ENCODE data around the gene CDC23. TPM values are rescaled to one million over a fixed set of nuclear protein-coding genes. Genes with fewer than 3 reads are reported as not detected.
"Not testable (repeated sequence)": the region's sequence is repeated elsewhere in the genome, so short reads cannot be mapped to it uniquely, and the experiment has no call there.

Gene CDC23
- polyA plus RNA-seq, 1 donor from 2014 or later, result 16.1 TPM

DNA sequence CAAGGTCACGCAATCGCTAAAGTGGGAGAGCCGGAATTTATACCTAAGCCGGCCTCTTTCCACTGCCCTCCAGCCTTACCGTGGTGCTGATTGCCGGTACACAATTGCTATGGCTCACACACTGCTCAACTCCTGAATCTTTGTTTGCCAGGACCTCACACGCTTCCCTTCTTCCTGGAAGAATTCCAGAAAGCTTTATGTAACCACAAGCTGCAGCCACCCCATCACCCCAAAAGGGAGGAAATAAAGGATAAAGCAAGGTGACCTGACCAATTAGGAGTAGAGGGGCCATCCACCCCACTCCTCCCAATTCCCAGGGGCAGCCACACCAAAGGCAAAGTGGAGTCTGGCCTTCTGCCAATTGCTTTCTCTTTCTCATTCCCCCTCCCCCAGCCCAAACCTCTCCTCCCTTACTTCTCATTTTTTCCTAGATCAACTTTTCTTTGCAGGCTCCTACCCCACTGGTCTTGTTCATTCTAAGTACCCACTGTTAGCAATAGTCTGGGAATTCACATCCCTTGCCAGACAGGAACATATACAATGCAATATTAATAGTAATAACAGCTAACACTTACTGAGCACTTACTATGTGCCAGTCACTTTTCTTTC, 18.0 kb upstream of the CDC23 start:
- Mint-ChIP-seq H3K27me3 (peaks cover 5% of the 10 kb centered on the region), H3K4me3 (no peak overlapping the region), H3K4me1 (peaks cover 0 to under 1% (median 0%) of the 10 kb centered on the region in 3 donors)

DNA sequence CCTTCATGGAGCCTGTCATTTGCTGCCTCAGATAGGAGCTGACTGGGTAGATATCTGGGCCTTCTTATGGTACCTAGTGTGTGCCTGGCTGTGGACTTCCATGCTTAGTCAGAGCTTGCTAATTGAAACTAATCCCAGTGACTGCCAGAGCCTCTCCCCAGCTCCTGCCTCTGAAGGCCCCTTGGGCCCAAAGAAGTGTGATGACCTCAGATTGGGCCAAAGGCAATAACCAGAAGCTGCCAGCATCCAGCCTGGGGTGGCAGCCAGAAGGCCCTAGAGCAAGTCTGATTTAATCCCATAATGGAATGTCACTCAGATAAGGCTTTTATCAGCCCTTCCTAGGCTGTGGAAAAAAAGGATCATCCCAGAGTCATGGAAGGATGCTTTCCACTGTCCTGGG, 17.1 kb upstream of the CDC23 start:
- Mint-ChIP-seq H3K27ac (no peak overlapping the region), H3K9me3 (peaks cover 2 to 7% (median 5%) of the 10 kb centered on the region in 3 donors), H3K27me3 (peaks cover 4% of the 10 kb centered on the region), H3K4me1 (peaks cover 0 to 2% (median 0%) of the 10 kb centered on the region in 3 donors), H3K36me3 (no peaks in the 10 kb centered on the region), H3K4me3 (no peak overlapping the region)

More for the DNA sequence above, 18.0 kb upstream of the CDC23 start:
- Mint-ChIP-seq H3K36me3 (no peaks in the 10 kb centered on the region), H3K9me3 (peaks cover under 1% of the 10 kb centered on the region in 3 donors), H3K27ac (no peak overlapping the region)

DNA sequence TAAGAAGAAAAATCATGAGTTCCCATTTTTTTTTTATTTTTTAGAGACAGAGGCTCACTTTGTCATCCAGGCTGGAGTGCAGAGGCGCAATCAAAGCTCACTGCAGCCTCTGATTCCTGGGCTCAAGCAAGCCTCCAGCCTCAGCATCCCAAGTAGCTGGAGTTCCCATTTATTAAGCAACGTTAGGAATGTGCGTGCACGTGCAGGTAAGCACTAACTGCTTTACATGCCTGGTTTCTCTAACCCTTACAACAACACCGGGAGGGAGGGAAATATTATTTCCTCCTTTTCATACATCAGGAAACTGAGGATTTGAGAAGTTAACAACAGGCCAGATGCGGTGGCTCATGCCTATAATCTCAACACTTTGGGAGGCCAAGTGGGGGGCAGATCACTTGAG, 16.3 kb upstream of the CDC23 start:
- H3K36me3 Mint-ChIP-seq, result no peaks in the 10 kb centered on the region
- peaks cover 0 to 2% (median 0%) of the 10 kb centered on the region in 3 donors for H3K4me1 Mint-ChIP-seq
- H3K27me3 Mint-ChIP-seq, result peaks cover 7% of the 10 kb centered on the region
- no peak overlapping the region for H3K27ac Mint-ChIP-seq
- H3K4me3 Mint-ChIP-seq, result no peak overlapping the region
- H3K9me3 Mint-ChIP-seq, result peaks cover 2 to 7% (median 5%) of the 10 kb centered on the region in 3 donors

DNA sequence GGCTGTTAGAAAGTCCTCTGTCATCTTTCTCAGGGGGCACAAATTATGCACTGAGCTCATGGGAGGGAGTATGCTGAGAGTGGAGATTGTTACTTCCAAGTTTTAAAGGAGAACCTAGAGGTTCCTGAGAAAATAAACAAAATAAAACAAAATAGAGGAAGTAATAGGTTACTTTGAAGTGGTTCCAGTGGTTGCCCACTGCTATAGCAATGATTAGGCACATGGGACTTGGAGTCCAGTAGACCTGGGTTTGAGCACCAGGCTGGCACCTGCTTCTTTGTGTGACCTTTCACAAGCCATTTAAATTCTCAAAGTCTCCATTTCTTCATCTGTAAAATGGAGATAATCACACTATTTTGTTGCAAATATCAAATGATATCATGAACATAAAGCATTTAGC, 13.8 kb upstream of the CDC23 start:
- no peak overlapping the region for H3K27ac Mint-ChIP-seq
- peaks cover 15% of the 10 kb centered on the region for H3K27me3 Mint-ChIP-seq
- peaks cover 2 to 7% (median 5%) of the 10 kb centered on the region in 3 donors for H3K9me3 Mint-ChIP-seq
- no peaks in the 10 kb centered on the region for H3K36me3 Mint-ChIP-seq
- H3K4me1 Mint-ChIP-seq, result peaks cover 0 to 2% (median 2%) of the 10 kb centered on the region in 3 donors
- no peak overlapping the region for H3K4me3 Mint-ChIP-seq

DNA sequence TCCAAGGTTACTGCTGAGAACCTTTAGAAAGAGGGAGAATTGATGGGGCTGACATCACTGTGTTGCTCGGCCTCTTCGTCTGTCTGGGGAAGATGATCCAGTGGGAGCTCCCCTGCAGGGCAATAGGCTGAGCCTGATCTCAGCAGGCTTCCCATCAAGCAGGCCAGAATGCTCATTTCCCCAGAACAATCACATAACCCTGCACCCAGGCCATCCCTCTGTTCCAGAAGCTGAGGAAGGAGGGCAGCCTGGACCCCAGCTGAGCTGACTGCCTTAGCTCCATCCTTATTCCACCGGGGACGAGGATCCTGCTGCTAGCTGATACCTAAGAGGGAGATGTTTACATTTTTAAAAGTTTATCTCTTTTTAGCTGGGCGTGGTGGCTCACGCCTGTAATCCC, 11.6 kb upstream of the CDC23 start:
- H3K27ac Mint-ChIP-seq, result no peak overlapping the region
- H3K9me3 Mint-ChIP-seq, result peaks cover 2 to 7% (median 5%) of the 10 kb centered on the region in 3 donors
- peak overlapping the region in 1 of 4 donors; percentile 5 for H3K4me3 Mint-ChIP-seq
- no peaks in the 10 kb centered on the region for H3K36me3 Mint-ChIP-seq
- H3K27me3 Mint-ChIP-seq, result peaks cover 21% of the 10 kb centered on the region
- H3K4me1 Mint-ChIP-seq, result peaks cover 0 to 2% (median 2%) of the 10 kb centered on the region in 3 donors

DNA sequence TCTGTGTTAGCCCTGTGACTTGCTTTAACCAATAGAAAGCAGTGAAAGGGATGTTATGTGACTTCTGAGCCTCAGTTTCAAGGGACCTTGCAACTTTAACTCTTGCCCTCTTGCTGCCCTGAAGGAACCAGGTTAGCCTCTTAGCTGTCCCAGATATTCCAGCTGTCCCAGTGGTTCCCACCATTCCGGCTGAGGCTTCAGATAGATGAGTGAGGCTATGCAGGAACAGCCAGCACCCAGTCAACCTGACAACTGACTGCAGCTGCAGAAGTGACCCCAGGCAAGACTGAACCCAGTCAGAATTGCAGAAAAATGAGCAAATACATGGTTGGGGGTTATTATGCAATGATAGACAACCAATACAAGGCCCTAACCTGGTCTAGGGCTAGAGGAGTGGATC, 10.4 kb upstream of the CDC23 start:
- Mint-ChIP-seq H3K4me1 (peaks cover 0 to 2% (median 2%) of the 10 kb centered on the region in 3 donors), H3K4me3 (peak overlapping the region in 1 of 4 donors; percentile 29), H3K27me3 (peaks cover 21% of the 10 kb centered on the region), H3K36me3 (no peaks in the 10 kb centered on the region), H3K9me3 (peaks cover 2 to 10% (median 5%) of the 10 kb centered on the region in 3 donors), H3K27ac (no peak overlapping the region)

DNA sequence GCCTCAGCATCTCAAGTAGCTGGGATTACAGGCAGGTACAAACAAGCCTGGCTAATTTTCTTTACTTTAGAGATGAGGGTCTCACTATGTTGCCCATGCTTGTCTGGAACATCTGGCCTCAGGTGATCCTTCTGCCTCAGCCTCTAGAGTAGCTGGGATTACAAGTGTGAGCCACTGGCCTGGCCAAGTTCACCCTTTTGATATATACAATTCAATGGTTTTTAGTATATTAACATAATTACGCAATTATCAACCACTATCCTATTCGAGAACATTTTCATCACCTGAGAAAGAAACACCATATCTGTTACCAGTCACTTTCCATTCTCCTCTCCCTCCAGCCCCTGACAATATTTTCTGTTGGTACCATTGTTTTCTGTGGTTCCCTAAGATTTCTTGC, 3.7 kb upstream of the CDC23 start:
- Mint-ChIP-seq H3K27me3 (peaks cover 9% of the 10 kb centered on the region), H3K36me3 (no peaks in the 10 kb centered on the region), H3K9me3 (peaks cover 0 to 3% (median 0%) of the 10 kb centered on the region in 3 donors), H3K4me3 (no peak overlapping the region), H3K4me1 (peaks cover 8 to 12% (median 11%) of the 10 kb centered on the region in 3 donors), H3K27ac (no peak overlapping the region)

DNA sequence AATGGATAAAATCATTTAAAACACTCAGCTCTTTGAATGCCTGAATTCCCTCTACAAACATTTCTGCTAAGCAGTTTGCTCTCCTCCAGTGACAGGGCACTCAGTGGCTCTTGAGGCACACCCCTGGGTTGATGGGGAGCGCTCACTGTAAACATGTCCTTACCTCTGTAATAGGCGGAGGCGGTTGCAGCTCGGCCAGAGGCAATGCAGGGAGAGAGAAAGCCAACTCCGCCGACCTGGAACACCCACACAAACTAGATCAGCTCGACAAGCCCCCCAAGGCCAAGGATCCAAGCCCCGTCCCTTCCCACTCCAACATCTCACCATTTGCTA, 329 bp downstream of the CDC23 start:
- Mint-ChIP-seq H3K9me3 (no peaks in the 10 kb centered on the region), H3K27me3 (no peaks in the 10 kb centered on the region), H3K4me3 (peak overlapping the region; percentile 96 to 99 (median 98)), H3K4me1 (peaks cover 16 to 19% (median 18%) of the 10 kb centered on the region in 3 donors), H3K27ac (peak overlapping the region; percentile 79 to 98 (median 96)), H3K36me3 (no peaks in the 10 kb centered on the region)

DNA sequence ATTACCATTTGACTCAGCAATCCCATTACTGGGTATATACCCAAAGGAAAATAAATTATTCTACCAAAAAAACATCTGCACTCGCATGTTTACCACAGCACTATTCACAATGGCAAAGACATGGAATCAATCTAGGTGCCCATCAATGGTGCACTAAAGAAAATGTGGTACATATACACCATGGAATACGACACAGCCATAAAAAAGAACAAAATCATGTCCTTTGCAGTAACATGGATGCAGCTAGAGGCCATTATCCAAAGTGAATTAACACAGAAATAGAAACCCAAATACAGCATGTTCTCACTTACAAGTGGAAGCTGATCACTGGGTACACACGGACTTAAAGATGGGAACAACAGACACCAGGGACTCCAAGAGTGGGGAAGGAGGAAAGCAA, 2.1 kb downstream of the CDC23 start:
- Mint-ChIP-seq H3K36me3 (no peaks in the 10 kb centered on the region), H3K27me3 (no peaks in the 10 kb centered on the region), H3K4me3 (peak overlapping the region; percentile 38 to 80 (median 56)), H3K27ac (no peak overlapping the region), H3K4me1 (peaks cover 16 to 19% (median 18%) of the 10 kb centered on the region in 3 donors), H3K9me3 (no peaks in the 10 kb centered on the region)

DNA sequence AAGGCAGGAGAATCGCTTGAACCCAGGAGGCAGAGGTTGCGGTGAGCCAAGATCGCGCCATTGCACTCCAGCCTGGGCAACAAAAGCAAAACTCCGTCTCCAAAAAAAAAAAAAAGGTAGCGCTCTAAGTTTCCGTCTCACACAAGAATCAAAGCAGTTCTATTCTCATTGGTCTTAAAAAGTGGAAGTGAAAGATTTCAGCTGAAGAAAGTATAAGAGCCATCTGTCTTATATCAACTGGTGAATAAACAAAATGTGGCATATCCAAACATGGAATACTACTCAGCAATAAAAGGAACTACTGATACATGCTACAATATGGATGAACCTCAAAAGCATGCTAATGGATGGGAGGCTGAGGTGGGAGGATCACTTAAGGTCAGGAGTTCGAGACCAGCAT, 19.3 kb downstream of the CDC23 start:
- not testable (repeated sequence) for H3K9me3 Mint-ChIP-seq, H3K4me3 Mint-ChIP-seq, H3K4me1 Mint-ChIP-seq, H3K27me3 Mint-ChIP-seq, H3K36me3 Mint-ChIP-seq
- peak overlapping the region in 1 of 3 donors; percentile 32 for H3K27ac Mint-ChIP-seq

DNA sequence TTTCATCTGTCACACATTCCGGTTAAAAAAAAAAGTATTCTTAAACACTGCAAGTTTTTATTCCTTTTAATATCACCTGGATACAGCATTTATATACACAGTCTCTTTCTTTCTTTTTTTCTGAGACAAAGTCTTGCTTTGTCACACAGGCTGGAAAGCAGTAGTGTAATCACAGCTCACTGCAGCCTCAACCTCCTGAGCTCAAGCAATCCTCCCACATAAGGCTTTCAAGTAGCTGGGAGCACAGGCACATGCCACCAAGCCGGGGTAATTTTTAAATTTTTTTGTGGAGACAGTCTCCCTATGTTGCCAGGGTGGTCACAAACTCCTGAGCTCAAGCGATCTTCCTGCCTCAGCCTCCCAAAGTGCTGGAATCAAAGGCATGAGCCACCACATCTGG, 20.3 kb downstream of the CDC23 start:
- H3K4me3 Mint-ChIP-seq, result no peak overlapping the region
- no peaks in the 10 kb centered on the region for H3K9me3 Mint-ChIP-seq
- no peaks in the 10 kb centered on the region for H3K27me3 Mint-ChIP-seq
- peaks cover 2% of the 10 kb centered on the region for H3K36me3 Mint-ChIP-seq
- no peak overlapping the region for H3K27ac Mint-ChIP-seq
- peaks cover 0 to 2% (median 0%) of the 10 kb centered on the region in 3 donors for H3K4me1 Mint-ChIP-seq

DNA sequence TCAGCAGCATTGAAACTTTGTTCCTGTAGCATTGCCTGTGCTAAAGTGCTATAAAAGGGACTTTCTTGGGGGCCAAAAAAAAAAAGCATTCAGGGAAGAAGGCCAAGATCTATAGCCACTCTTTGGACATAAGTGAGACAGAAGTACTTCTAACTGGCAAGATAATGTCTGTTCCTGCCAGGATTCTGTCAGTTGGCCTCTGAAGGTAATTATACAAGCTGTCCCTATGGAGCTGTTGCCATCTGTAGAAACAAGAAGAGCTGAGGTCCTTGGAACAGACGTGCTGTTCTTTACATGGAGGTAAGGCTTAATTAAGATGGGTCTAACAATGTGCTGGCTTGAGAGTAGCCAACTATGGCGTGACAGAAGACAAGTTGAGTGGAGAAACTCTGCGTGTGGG, 24.5 kb downstream of the CDC23 start:
- no peaks in the 10 kb centered on the region for H3K27me3 Mint-ChIP-seq
- H3K9me3 Mint-ChIP-seq, result no peaks in the 10 kb centered on the region
- no peak overlapping the region for H3K27ac Mint-ChIP-seq
- H3K36me3 Mint-ChIP-seq, result no peaks in the 10 kb centered on the region
- H3K4me3 Mint-ChIP-seq, result no peak overlapping the region
- H3K4me1 Mint-ChIP-seq, result no peaks in the 10 kb centered on the region

DNA sequence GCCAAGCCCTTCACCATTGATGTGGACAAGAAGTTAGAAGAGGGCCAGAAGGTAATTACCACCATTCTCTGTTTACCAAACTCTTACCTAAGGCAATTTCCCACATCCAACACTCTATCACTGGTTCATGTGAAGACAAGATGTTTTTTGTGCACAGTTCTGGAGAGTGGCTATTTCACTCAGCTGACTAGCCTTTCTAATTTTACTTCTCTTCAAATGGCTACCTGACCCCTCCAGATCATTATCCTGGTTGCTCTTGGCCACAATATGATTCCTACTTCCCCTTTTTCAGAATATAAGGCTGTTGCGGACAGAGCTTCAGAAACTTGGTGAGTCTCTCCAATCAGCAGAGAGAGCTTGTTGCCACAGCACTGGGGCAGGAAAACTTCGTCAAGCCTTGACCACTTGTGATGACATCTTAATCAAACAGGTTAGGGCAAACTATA, 27.1 kb downstream of the CDC23 start:
- H3K27me3 Mint-ChIP-seq, result no peaks in the 10 kb centered on the region
- H3K4me1 Mint-ChIP-seq, result no peaks in the 10 kb centered on the region
- H3K27ac Mint-ChIP-seq, result no peak overlapping the region
- no peaks in the 10 kb centered on the region for H3K9me3 Mint-ChIP-seq
- H3K4me3 Mint-ChIP-seq, result no peak overlapping the region
- H3K36me3 Mint-ChIP-seq, result no peaks in the 10 kb centered on the region

DNA sequence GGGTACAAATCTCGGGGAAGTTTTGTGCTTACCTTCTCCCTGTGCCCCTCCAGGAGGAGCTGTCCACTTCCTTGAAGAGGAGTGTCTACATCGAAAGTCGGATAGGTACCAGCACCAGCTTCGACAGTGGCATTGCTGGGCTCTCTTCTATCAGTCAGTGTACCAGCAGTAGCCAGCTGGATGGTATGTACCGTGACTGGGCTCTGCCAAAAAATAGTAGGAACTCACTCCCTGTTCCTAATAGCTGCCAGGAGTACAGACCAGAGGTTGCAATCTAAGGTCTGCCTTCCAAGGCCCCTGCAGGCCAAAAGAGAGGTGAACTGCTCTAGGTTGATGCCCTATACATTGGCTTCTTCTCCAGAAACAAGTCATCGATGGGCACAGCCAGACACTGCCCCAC, 30.3 kb downstream of the CDC23 start:
- H3K9me3 Mint-ChIP-seq, result no peaks in the 10 kb centered on the region
- H3K4me3 Mint-ChIP-seq, result no peak overlapping the region
- no peaks in the 10 kb centered on the region for H3K27me3 Mint-ChIP-seq
- no peak overlapping the region for H3K27ac Mint-ChIP-seq
- peaks cover 0 to 5% (median 3%) of the 10 kb centered on the region in 3 donors for H3K4me1 Mint-ChIP-seq
- H3K36me3 Mint-ChIP-seq, result no peaks in the 10 kb centered on the region

DNA sequence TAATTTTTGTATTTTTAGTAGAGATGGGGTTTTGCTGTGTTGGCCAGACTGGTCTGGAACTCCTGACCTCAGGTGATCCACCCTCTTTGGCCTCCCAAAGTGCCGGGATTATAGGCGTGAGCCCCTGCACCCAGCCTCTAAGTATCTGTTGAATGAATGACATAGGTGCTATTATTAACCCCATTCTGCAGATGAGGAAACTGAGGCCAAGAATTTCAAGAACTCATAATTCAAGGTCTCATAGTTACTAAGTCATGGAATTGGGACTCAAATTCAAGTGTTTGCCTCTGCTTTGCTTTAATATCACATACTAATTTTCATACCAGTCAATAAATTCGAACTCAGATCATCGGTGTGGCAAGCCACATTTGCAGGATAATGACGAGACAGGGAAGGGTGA, 32.3 kb downstream of the CDC23 start:
- peak overlapping the region in 1 of 4 donors; percentile 13 for H3K4me3 Mint-ChIP-seq
- no peaks in the 10 kb centered on the region for H3K9me3 Mint-ChIP-seq
- no peak overlapping the region for H3K27ac Mint-ChIP-seq
- H3K27me3 Mint-ChIP-seq, result no peaks in the 10 kb centered on the region
- no peaks in the 10 kb centered on the region for H3K36me3 Mint-ChIP-seq
- H3K4me1 Mint-ChIP-seq, result peaks cover 0 to 10% (median 7%) of the 10 kb centered on the region in 3 donors

DNA sequence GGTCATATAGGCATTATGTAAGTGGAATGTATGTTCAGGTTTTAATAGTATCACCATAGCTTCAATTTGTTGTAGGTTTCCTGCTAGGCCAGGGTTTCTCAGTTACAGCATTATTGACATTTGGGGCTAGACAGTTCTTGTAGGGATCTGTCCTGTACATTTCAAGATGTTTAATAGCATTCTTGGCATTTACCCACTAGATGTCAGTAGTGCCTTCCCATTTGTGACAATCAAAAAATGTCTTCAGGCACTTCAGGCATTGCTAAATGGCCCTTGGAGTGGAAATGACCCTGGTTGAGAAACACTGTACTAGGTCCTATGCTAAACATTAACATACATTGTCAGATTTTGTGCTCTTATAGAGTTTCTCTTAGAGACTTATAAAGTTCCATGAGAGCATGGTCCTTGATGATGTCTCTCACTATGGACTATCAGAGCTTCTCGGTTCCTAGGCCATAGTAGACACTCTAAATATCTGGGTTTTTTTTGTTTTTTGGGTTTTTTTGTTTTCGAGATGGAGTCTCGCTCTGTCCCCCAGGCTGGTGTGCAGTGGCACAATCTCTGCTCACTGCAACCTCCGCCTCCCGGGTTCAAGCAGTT, 32.8 kb downstream of the CDC23 start:
- no peaks in the 10 kb centered on the region for H3K9me3 Mint-ChIP-seq
- H3K27ac Mint-ChIP-seq, result peak overlapping the region in 2 of 3 donors; percentile 12 to 65
- H3K4me3 Mint-ChIP-seq, result peak overlapping the region in 2 of 4 donors; percentile 38 to 64
- peaks cover 0 to 10% (median 8%) of the 10 kb centered on the region in 3 donors for H3K4me1 Mint-ChIP-seq
- H3K36me3 Mint-ChIP-seq, result no peaks in the 10 kb centered on the region
- H3K27me3 Mint-ChIP-seq, result no peaks in the 10 kb centered on the region
